ENCODE results near the gene ANKRD6.

Gene ANKRD6

DNA sequence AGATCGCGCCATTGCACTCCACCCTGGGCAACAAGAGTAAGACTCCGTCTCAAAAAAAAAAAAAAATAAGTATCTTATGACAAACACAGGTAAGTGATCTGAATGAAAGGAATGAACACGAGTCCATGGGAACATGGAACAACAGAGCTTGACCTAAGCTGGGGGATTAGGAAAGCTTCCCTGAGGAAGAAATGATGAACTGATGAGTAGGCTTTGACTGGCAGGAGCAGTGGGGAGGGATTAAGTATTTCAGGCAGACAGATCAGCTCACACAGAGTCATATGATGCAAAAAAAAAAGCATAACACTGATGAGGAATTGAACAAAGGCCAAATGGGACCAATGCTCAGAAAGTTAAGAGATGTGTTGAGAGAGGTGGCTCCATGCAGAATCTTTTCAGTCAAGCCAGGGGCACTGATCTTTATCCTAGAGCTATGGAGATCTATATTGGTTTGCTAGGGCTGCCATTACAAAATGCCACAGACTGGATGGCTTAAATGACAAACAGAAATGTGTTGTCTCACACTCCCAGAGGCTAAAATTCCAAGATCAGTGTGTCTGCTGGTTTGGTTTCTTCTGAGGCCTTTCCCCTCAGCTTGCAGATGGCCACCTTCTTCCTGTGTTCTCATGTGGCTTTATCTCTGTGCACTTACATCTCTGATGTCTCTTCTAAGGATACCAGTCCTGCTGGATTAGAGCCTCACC is 85.6 kb downstream of the ANKRD6 start:
- DNase-seq, result no peak

DNA sequence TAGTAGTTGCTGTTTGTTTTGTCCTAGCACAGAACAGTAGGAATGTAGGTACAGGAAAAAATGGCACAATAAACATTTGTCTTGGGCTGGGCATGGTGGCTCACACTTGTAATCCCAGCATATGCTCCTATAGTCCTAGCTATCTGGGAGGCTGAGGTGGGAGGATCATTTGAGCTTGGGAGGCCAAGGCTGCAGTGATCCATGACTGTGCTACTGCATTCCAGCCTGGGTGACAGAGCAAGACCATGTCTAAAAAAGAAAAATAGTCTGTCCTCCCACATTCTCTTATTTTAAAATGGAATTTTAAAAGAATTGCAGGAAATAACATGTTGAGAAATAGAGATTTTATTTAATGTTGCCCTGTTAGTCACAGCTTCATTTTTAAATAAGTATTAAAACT is 87.8 kb downstream of the ANKRD6 start:
- no peak for DNase-seq

DNA sequence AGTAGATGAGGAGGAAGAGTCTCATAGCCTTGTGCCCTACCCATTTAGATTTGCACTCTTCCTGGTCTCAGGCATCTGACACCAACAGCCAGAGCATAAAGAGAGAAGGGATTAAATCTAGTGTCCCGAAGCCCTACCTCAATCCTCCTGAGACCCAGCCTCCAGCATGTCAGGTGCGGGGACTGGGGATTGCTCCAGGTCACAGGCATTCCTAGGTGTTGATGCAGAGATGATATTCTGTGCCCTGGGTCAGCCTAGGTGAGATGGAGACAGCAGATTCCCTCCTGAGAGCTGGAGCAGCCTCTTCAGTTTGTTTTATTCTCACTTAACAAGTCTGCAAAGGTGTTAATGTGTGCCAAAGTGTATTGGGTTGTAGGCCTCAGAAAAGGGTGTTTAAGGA is 89.8 kb downstream of the ANKRD6 start:
- DNase-seq, result no peak

DNA sequence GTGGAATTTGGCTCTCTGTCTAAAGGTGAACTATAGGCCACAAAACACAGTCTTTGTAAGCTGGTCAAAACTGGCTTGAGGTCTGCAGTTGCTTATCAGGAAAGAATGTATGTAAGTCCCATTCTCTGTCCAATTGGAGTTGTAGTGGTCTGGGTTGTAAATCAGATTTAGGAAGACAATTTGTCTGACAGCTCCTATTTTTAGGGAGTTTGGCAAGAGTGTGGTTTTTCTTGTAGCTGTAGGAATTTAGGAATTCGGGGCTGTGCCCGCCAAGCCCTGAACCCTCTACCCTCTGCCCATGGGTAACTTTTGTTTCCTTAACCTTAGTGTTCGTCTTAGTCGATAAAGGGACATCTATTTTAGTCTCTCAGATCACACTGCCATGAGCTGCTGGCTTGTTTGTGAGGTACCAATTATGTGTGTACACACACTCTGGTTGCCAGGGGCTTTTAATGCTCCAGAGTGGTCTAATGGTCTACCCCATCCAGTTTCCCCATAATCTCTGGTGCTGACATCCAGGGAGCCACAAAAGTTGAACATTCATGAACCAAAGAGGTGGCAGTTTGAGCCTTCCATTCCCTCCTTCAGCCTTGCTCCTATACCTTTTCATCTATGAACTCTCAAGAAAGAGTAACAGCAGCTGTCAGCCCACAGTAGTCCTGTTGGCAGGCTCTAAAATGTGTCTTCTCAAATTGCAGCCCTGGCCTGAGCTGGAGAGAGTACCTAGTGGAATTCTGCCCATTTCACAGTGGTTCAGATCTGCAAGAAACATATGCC is 93.0 kb downstream of the ANKRD6 start:
- DNase-seq, result no peak

DNA sequence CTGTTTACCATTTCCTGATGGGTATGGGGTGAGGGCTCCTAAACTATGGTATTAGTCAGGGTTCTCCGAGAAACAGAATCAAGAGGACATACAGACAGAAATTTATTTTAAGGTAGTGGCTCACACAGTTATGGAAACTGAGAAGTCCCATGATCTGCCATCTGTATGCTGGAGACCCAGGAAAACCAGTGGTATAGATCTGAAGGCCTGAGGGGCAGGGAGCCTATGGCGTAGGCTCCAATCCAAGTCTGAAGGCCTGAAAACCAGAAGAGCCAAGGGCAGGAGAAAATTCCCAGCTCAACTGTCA is 93.6 kb downstream of the ANKRD6 start:
- DNase-seq, result no peak

DNA sequence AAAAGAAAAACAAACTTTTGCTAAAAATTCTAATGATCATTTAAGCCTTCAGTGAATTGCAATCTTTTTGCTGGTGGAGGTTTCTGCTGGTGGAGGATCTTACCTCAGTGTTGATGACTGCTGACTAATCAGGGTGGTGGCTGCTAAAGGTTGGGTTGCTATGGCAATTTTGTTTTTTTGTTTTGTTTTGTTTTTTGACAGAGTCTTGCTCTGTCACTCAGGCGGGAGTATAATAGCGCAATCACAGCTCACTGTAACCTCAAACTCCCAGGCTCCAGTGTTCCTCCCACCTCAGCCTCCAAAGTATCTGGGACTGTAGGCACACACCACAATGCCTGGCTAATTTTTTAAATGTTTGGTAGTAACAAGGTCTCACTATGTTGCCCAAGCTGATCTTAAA is 94.7 kb downstream of the ANKRD6 start:
- DNase-seq, result no peak

DNA sequence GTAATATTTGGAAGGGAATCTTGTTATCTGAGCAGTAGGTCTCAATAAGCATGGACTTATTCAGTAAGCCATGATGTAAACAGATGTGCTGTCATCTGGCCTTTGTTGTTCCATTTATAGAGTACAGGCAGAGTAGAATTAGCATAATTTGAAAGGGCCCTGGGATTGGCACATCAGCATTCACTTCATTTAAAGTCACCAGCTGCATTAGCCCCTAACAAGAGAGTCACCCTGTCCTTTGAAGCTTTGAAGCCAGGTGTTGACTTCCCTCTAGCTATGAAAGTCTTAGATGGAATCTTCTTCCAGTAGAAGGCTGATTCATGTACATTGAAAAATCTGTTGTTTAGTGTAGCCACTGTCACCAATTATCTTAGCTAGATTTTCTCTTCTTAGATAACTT is 95.9 kb downstream of the ANKRD6 start:
- no peak for DNase-seq

DNA sequence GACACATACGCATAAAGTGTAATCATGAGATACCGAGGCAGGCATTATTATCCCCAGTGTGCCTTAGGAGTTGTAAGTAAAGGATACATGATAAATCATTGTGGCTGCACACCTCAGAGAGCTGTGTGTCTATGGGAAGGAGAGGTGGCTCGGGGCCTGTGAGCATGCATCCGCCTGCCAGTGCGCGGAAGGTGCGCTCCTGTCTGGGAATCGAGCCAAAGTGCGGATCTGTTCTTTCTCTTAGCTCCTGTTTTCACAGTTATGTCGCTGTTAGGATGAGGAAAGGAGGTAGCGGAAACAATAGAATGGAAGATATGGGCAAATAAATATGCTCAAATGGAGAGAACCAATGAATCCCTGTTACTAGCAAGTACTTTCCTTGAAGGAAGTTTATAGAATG is 98.0 kb downstream of the ANKRD6 start:
- DNase-seq, result peak in 1 of 2 experiments; percentile 23

DNA sequence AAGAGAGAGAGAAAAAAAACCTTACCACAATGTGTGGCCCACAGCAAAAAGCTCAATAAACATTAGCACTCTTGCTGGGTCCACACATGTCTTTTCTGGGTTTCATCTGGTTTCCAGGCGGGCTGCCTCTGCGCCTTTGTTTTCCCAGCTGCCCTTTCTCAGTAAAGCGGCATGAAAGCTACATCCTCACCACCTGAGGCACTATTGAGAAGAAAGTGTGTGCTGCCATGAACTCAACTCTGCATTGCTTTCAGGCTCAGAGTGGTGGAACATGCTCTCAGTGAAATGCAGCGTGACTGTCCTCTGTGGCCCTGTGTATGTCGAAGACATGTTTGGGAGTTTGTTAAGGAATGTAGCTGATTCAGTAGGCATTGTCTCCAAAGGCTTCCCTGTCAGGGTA is 103.3 kb downstream of the ANKRD6 start:
- no peak for DNase-seq

DNA sequence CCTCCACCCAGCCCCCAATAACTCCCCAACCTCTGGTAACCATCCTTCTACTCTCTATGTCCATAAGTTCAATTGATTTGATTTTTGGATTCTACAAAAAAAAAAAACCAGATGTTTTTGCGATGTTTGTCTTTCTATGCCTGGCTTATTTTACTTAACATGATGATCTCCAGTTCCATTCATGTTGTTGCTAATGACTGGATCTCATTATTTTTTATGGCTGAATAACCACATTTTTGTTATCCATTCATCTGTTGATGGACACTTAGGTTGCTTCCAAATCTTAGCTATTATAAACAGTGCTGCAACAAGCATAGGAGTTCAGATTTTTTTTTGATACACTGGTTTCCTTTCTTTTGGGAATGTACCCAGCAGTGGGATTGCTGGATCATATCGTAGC is 106.8 kb downstream of the ANKRD6 start:
- no peak for DNase-seq

DNA sequence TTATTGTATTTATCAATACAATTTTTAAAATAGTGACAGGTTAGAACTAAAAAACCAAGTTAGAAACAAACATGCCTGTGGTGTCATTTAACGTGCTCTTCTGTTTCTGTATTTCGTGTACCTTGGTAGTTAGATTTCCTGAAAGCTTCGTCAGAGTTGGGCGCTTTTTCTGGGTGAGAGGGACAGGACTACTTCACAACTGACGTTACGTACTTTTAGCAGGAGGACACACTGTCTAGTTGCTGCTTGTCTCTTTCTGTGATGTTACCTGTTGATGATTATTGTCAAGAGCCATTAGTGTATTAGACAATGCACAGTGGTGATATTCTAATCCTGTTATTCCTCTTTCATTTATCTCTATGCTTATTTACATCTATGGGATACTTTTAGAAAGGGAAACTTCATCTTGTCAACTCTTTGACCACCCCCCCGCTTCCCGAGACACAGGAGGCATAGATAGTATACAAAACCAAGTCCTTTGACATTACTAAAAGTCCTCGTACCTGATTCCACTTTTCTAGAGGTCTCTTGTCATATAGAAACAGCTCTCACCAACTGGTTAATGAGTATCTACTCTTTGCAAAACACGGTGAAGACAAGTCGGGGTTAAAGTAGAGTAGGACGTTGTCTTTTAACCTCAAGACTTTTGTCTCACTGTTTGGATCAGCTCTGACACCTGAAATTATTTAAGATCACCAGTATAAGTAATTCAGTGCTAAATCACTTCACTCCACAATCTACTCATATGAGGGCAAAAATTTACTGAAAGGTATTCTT is 109.3 kb downstream of the ANKRD6 start:
- no peak for DNase-seq

DNA sequence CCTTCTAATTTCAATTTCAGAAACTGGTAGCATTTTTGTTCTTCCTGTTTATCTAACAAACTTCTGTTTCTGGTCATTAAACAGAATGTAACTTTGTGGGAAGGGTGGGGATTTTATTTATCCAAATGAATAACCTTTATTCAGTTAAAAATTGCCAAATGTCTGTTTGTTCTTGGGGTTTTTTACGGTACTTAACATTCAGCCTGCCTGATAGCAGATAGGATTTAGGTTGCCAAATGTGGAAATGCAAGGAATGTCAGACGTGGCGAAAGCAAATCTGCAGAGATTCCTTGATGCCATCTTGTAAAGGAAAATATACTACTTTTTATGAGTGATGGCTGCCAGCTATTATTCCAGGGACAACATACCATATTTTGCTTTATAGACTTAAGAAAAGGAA is 109.9 kb downstream of the ANKRD6 start:
- DNase-seq, result no peak

DNA sequence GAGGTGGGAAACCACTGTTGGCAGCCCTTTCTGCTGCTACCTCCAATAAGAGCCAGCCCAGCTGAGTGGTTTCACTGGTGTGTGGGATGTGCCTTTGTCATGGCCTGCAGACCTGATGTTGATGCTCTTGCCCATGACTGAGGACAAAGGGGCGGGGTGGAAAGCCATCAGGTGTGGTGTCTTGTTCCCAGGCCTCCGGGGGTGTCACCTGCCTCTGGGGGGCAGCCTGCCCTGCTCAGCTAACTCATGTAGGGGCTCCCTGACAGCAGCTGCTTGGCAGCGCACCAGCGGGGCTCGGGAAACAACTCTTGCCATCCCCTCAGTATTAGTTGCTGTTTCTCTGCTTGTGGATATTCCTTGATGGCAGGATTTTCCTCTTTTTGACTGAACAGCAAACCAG is 114.3 kb downstream of the ANKRD6 start:
- DNase-seq, result no peak

DNA sequence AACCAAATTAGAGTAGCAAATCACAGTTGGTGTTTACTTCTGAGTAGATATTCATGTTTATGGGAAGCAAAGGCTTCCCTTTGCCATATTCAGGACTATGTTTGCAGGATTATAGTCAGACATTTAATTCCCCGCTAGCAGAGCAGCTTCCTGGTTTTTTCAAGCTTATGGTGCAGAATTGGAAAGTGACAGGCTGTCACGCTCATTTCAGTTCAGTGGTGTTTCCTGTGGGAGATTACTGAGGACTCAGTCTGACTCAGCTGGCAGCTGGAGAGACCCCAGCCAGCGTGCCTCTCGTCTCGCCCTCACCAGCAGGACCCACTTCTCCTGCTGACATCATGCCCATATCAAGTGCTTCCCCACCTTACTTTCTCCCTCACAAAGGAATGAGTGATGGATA is 120.5 kb downstream of the ANKRD6 start:
- DNase-seq, result no peak

DNA sequence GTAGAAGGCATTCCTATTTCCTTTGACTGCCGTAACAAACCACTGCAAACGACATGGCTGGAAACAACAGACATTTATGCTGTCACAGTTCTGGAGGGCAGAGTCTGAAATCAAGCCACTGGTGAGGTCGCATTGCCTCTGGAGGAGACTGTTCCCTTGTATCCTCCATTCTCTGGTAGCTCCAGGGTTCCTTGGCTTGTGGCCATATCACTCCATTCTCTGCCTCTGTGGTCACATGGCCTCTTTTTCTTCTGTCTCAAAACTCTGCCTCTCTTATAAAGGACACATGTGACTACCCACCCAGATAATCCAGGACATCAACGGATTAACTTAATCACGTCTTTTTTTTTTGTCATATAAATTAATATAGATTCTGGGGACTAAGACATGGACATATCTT is 121.2 kb downstream of the ANKRD6 start:
- peak in 1 of 2 experiments; percentile 39 for DNase-seq

DNA sequence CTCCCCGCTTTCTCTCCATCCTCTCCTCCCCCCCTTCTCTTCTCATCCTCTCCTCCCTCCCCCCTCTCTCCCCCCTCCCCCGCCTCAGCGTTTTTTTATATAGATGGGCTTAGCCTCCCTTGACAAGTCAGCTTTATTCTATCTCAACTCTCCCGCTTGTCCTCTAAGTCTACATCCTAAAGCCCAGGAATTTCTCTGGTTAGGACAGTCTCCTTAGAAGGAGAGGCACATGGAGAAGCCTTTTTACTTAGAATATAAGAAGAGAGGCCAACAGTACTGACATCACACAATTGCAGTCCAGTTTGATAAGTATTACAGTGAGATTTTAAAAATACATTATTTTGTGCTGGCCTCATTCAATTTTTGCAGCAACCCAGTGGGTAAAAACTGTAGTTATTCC is 122.1 kb downstream of the ANKRD6 start:
- no peak for DNase-seq

DNA sequence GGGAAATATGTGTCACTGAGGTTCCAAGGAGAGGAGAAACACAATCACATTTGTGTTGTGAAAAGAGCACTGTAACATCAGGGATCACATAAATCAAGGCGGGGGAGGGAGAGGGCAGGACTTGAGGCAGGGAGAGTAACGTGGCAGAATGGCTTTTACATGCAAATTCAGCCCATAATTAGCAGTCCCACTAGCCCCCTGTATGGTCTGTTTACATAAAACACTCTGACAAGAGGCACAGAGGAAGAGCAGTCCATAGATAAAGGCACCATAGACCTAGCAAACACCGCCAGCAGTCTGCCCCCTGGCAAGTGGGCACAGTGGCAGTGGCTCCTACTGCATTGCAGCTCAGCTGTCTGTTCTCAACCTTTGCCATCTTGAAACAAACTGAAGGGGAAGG is 122.9 kb downstream of the ANKRD6 start:
- DNase-seq, result peak; percentile 30 to 64

DNA sequence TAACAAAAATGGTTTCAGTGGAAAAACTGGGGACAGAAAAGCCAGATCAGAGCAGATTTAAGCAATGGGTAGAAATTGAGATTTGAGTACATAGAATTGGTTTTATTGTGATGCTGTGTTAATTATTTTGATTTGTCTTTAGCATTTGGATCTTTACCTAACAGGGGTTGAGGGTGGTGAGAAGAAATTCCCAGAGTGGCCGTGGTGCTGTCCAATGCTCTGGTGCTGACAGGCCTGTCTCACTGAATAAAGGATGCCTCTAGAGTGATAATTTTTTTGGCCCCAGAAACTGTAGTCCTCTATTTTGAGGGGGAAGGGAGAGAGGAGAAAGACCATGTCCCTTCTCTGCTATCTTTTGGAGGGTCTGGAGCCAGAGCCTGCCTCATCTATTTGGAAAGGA is 126.5 kb downstream of the ANKRD6 start:
- no peak for DNase-seq

DNA sequence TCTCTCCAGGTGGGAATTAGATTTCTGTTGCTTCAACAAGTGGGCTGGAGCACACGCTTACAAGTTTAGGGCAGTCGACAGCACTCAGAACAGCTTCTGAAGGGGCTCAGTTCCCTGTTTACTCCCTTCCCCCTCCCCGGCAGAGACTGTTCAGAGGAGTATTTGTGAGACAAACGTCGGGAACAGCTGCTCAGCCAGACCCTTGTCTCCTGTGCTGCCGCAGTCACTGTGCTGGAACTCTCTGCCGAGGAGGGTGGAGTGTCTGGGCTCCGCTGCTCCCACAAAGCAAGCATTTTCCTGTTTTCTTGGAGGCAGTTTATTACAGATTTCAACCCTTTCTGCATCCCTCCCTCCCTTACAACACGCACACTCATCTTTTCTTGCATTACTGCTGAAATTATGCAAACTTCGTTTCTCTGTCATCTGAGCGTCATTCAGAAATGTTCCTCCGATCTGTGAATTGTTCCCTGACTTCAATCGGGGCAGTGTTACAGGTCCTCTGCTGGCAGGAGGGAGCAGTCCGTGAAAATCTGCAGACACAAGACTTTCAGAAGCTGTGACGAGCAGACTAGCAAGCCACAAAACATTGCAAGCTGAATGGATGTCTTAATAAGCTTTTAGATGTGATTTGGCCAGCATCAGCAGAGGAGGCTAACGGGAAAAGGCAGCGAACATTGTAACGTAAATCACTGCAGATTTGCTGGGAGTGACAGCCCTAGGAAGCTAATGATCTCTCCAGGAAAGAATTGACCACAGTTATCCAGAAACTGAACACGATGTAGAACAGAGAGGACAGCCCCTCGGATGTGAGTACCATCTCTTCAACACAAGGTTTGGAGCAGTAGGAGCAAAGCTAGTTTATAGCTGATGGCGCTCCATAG is 129.4 kb downstream of the ANKRD6 start:
- DNase-seq, result no peak

DNA sequence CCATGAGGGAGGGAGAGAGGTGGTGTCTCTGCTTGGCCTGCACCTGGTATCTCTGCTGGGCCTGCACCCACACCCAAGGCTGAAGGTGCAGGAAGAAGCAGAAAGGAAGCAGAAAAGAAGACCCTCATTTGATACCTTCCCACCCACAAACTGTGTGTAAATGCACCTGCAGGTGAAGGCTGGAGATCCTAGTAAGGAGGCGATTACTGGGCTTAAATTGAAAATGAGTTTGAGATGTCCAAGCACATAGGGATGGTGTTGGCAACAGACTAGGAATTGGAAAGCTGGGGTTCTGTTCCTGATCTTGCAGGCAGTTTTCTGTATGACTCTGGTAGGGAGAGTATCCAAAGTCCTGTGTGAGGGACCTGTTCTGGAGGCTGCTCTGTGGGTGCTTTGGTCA is 130.9 kb downstream of the ANKRD6 start:
- DNase-seq, result no peak

DNA sequence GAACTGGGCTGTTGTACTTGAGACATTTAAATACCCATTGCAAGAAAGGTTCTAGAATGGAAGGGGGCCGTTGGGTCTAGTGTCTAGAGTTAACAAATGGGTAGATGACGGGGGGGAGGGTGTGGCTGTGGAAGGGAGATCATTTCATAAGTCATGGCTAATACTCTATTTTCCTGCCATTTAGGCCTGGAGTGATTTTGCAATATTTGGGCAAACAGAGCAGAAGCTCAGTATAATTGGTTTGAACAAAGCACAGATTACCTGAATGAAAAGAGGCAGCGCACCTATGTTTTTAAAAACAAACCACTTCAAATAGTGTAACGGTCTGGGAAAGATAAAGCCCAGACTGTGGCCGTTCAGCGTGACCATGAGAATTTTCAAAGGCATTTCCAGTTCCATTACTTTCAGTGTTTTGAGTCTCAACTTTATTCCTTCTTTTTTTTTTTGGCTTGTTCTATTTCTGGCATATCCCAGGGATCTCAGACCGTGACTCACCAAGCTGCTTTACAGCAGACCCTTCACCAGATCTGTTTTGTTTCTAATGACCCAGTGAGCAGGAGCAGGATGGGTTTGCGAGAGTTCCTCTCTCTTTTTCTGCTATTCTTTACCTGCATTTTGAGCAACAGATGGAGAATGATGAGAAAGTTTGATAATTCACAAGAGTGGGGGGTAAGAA is 131.9 kb downstream of the ANKRD6 start:
- DNase-seq, result peak in 1 of 2 experiments; percentile 41

DNA sequence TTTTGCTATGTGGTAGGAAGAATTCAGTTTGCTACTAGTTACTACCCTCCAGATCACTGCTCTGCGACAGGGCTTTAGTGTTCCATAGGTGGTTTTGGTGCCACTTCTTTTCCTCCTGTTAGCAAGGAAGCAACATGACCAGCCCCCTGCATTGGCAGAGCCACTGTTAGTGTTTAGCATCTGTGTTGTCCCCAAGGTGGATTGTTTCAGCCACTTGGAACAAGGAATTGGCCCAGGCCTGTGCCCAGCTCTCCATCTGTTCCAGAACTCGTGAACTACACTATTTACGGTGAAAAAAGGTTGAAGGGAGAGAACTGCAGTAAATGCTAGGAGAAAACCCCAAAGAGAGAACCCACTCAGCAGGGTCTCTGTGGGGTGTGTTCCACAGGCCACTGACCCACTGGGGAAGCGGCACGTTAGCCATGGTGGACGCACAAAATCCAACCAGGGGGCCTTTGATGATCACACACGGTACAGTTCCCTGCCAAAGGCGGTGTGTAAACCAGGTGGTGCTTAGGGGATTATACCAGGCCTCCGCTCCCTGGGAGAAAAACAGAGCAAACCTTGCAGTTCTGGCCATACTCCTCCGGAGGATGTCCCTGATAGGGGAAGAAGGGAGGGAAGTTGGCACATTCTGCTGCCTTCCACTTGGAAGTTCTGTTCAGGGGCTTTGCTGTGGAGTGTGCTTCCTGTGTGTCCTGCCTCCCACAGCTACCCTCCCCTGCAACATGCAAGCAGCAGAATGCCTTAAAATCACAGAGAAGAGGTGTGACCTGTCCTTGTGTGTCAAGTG is 133.3 kb downstream of the ANKRD6 start:
- DNase-seq, result no peak

Measured in NCI-H2081 (cell line).